BJ (cell line): ENCODE results near the gene MARVELD3. TPM values are rescaled to one million over a fixed set of nuclear protein-coding genes. Genes with fewer than 3 reads are reported as not detected.

Source experiments
- CTCF ChIA-PET: fragments of 350-600 bp; formaldehyde crosslinking; extraction: SDS; loops from one replicate; lab custom pipeline; 2021; ENCODE audit warnings: antibody characterized with exemption, inconsistent platforms; lab: Yijun Ruan, JAX
- POLR2A ChIA-PET: fragments of 300-600 bp; sonication (Branson Sonifier 250); formaldehyde crosslinking; extraction: SDS; loops from one replicate; lab custom pipeline; 2021; ENCODE audit warnings: antibody characterized with exemption; lab: Charles Lee
- DNase-seq: peaks from one replicate; pipeline ENCODE4 v3.0.0-alpha.2; 2011; ENCODE audit warnings: low read depth
- H3K27me3 ChIP-seq: 2 replicates; pipeline ENCODE4 v1.6.0; 2011; ENCODE audit warnings: low read length; ENCODE audit not compliant: control insufficient read depth, insufficient read depth
- H3K36me3 ChIP-seq: 2 replicates; pipeline ENCODE4 v1.5.1; 2011; ENCODE audit warnings: low read length; ENCODE audit not compliant: control insufficient read depth, insufficient read depth
- H3K4me3 ChIP-seq: 2 replicates; pipeline ENCODE4 v1.5.1; 2011; ENCODE audit warnings: low read depth, mild to moderate bottlenecking, control low read depth, low read length
- CTCF ChIP-seq: IDR thresholded peaks from 2 replicates; pipeline ENCODE4 v1.5.1; 2011; ENCODE audit warnings: low read depth, mild to moderate bottlenecking, control low read depth, inconsistent platforms, low read length, moderate library complexity; ENCODE audit not compliant: insufficient read depth
- polyA plus RNA-seq: library from polyadenylated mRNA; depleted of rRNA; stranded (reverse); fragments of >200 nt; gene quantifications from 2 replicates; pipeline ENCODE4 v1.2.3, GENCODE V29; 2011

The MARVELD3 gene
- polyA plus RNA-seq, 1 experiment, result not detected

GRCh38 chr16:71627731-71628181, 1.8 kb downstream of the MARVELD3 start:
- Histone ChIP-seq H3K4me3 (no peak overlapping the region), H3K27me3 (peaks cover 15% of the 10 kb centered on the region), H3K36me3 (no peaks in the 10 kb centered on the region)
- TF ChIP-seq CTCF, result no peak
- POLR2A ChIA-PET, result no interaction called here
- CTCF ChIA-PET, result interaction anchor here (2.7 kb wide), 1 partner anchor 17 kb away, joined by 14 read pairs; no protein-coding TSS in a partner anchor
- DNase-seq, result no peak

GRCh38 chr16:71628810-71629209, 2.8 kb downstream of the MARVELD3 start:
- CTCF ChIA-PET, result interaction anchor here (2.7 kb wide), 1 partner anchor 18 kb away, joined by 14 read pairs; no protein-coding TSS in a partner anchor
- no peak for DNase-seq
- POLR2A ChIA-PET, result interaction anchor here (0.6 kb wide), 1 partner anchor 281 kb away, joined by 3 read pairs; no protein-coding TSS in a partner anchor
- Histone ChIP-seq H3K36me3 (no peaks in the 10 kb centered on the region), H3K4me3 (no peak overlapping the region), H3K27me3 (peaks cover 15% of the 10 kb centered on the region)
- no peak for TF ChIP-seq CTCF

GRCh38 chr16:71629278-71630016, 3.5 kb downstream of the MARVELD3 start:
- no peaks in the 10 kb centered on the region for H3K36me3 ChIP-seq
- ChIA-PET POLR2A (no interaction called here), CTCF (interaction anchor here (2.7 kb wide), 1 partner anchor 19 kb away, joined by 14 read pairs; no protein-coding TSS in a partner anchor)
- no peak for DNase-seq
- peaks cover 15% of the 10 kb centered on the region for H3K27me3 ChIP-seq
- TF ChIP-seq CTCF, result no peak
- H3K4me3 ChIP-seq, result no peak overlapping the region

- CTCF ChIA-PET, result interaction anchor here (2.0 kb wide), 1 partner anchor 19 kb away, joined by 8 read pairs; no protein-coding TSS in a partner anchor
Measured at GRCh38 chr16:71630808-71631207, 4.8 kb downstream of the MARVELD3 start.

More at GRCh38 chr16:71630808-71631207, 4.8 kb downstream of the MARVELD3 start:
- Histone ChIP-seq H3K4me3 (no peak overlapping the region), H3K27me3 (peaks cover 13% of the 10 kb centered on the region), H3K36me3 (no peaks in the 10 kb centered on the region)
- TF ChIP-seq CTCF, result no peak
- POLR2A ChIA-PET, result no interaction called here
- DNase-seq, result no peak
